ENCODE data around the gene SYPL2.
"Not testable (repeated sequence)": the region's sequence is repeated elsewhere in the genome, so short reads cannot be mapped to it uniquely, and the experiment has no call there.

SYPL2 gene
- total RNA-seq = 0 to 0.07 reads per million in 2 donors

DNA sequence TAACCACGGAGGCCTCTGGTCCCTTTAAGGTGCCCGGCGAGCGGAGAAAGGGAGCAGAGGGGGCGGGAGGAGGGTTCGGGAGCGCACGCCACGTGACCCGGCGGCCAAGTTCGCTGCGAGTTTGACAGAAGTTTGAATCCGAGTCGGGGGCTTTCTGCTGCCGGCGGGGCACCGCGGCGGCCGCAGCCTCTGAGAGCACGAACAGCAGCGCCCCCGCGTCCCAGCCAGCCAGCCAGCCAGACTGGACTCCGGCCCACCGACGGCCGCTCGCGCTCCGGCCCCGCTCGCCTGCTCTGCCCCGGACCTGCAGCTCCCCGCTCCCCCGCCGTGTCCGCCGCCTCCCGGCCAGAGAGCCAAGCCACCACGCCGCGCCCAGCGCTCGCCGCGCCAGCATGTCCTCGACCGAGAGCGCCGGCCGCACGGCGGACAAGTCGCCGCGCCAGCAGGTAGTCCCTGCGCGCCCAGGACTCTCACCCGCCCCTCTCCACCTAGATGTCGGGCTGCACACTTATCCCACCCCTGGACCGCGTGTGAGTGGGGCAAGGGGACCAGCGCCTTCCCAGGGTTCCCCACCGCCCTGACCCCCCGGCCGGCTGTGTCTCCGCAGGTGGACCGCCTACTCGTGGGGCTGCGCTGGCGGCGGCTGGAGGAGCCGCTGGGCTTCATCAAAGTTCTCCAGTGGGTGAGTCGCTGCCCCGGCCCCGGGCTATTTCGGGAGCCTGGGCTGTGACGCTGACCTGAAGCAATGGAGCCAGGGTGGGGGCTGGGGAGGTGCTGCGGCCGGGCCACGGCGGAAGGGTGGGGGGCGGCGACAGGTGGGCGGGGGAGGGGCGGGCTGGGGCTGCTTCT lies at the start of gene SYPL2:
Gene SYPL2 (plus strand): TSS at position 95 of the 849 bp plus-strand sequence. CDS start 298 bp downstream, at position 393.
- DNase-seq = no peak

DNA sequence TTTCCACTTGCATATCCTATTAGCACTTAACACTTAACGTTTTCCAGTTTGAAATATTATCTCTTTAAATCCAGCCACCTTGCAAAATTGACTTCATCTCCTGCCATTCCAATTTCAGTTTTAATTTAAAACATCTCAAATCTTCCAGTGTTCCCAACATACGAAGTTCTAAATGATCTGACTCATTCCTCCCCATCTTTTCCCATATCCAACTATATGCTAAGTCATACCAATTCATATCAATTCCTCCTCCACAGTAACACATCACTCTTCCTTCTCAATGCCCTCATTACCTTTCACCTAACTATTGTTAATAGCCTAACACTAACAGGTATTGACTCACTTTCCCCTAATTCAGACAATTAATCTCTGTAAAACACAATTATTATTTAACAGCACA lies 42.8 kb upstream of the SYPL2 start:
- no peak for DNase-seq

DNA sequence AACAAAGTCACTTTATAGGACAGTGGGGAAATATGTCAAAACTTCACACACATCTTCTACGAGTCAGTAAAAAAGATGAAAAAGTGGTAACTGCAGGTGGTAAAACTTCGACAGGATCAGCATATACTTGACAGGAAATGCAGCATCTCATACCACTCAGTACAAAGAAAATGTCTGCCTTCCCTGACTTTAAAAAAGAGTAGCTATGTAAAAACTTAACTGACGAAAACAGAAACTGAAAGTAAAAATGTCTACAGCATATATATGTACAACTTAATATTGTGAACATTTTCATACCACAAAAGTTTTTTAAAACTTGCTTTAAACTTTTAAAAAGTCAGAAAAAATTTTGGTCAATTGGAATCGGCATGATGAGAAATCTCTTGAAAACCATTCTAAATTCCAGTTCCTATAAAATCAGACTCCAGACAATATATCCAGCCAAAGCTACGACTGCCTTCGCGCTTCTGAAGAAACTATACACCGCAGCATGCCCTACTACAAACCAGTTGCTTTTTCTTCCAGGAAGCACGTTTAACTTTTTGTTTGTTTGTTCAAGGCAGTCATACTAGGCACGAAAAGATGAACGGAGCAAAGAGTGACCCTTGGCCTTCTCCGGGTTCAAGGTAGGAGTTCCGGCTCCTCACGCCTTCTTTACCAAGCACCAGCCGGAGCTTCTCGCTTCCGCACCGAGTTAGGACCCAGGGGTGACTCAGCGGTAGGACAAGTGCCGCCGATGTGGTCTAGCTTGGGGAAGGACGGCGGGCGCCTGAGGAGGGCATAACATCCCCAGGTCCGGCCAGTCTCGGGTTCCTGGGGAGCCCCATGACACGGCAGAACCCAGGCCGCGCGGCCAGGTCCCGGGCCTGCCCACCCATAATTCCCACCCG lies 40.7 kb upstream of the SYPL2 start:
- DNase-seq = no peak

DNA sequence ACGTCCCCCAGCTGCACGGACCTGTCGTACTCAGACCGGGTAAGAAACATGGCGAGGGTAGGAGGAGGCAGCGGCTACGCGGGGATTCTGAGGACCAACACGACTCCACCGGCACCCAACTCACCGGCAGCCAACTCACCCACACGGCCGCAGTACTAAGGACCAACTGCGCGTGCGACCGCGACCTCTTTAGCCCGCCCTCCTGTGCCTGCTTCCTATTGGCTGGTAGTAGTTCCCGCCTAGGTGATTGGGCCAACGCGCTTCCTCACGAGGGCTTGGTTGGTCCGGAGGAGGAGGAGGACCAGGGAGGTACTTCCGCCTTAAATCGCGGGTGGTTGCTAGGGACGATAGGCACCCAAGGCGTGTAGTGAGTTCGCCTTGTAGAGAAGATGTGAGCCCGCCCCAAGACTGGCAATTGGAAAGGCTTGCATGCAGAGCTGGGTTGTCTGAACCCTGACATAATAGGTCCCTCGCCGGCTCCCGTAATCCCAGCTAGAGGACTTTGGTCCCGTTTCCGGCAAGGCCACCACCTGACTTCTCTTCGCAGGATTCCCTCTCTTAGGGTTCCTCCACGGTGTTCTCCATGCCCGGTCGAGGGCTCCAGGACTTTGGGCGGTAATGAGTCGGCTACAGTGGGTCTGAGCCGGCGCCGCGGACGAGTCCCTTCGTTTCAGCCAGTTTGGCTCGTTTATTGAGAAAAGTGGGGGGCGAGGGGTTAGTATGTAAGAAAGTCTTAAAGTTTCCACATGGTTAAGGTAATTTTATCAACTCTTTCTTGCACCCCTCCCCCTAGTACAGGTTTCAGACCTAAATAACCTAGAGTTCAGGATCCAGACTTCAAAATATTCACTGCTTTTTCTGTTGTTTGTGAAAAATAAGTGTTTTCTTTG lies 39.8 kb upstream of the SYPL2 start, which contains the start of gene PSMA5:
Gene PSMA5 (minus strand): TSS at position 168 of the 890 bp plus-strand sequence. CDS start 118 bp downstream, at position 50.
- peak; percentile 88 for DNase-seq

DNA sequence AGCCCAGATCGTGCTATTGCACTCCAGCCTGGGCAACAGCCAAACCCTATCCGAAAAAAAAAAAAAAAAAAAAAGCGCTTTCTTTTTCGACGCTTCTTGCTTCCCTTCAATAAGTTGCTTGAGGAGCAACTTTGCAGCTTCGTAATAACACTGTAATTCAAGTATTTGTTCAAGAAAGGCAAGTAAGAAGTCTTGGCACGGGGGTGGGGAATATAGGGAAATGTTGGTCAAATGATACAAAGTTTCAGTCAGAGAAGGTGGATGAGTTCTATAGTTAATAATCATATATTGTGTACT lies 39.2 kb upstream of the SYPL2 start:
- DNase-seq = no peak

DNA sequence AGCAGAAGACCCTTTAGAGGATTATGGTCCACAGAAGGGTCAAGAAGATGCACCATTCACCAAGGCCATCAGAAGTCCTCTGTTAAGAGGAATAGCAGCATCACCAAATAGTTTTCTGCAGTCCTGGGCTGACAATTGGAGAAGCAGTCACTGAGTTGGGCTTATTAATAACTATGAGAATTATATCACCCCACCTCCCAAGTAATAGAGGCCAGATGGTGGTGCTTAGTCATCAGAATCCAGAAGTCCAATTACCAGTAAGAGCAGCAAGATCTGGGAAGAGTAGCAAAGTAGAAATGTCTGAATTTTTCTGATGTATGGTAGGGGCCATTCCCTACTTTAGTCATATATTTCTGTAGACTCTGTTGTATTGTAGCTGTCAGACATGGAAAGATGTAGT lies 34.0 kb upstream of the SYPL2 start:
- DNase-seq = no peak

DNA sequence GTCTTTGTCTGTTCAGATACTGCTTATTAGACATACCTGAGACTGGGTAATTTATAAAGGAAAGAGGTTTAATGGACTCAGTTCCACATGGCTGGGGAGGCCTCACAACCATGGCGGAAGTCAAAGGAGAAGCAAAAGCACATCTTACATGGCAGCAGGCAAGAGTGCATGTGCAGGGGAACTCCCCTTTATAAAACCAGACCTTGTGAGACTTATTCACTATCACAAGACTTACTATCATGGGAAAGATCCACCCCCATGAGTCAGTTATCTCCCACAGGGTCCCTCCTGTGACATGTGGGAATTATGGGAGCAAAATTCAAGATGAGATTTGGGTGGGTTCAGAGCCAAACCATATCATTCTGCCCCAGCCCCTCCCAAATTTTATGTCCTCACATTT lies 33.0 kb upstream of the SYPL2 start:
- DNase-seq = no peak

DNA sequence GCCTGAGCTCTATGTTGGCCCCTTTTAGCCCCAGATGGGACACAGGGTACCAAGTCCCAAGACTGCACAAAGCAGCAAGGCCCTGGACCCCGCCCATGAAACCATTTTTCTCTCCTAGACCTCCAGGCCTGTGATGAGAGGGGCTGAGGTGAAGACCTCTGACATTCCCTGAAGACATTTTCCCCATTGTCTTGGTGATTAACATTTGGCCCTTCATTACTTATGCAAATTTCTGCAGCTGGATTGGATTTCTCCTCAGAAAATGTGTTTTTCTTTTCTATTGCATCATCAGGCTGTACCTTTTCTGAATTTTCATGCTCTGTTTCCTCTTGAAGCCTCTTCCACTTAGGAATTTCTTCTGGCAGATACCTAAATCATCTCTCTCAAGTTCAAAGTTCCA lies 31.9 kb upstream of the SYPL2 start:
- no peak for DNase-seq

DNA sequence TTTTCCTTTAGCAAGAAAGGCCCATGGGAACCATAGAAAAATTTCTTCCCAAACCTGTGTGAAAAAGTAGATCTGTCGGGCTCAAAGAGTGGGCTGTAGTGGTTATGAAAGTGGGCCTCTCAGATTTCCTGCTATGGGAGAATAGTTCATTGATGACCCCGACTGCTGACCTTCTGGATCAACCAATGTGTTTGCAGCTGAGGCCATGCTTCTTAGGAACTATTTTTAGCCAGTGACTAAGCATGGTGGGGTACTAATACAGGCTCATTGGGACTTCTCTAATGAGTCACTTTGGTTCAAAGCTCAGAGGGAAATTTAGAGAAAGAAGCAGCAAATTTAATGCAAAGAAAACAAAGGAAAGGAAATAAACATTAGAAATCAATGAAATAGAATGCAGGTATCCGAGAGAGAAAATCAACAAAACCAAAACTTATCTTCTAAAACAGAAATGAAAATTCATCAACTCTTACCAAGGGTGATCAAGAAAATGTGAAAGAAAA lies 27.5 kb upstream of the SYPL2 start:
- no peak for DNase-seq

DNA sequence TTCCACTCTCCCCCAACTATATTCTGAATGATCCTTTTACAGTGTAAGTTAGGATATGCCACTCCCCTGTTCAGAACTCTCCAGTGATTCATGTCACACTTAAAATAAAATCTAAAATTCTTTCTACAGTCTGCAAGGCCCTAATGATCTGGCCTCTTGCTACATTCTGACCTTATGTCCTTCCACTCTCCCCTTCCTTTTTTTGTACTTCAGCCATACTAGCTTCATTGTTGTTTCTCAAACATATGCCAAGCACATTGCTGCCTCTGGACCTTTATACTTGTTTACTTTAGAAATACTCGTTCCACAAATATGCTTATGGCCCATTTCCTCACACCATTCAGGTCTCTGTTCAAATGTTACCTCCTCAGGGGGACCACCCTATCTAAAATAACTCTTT lies 25.3 kb upstream of the SYPL2 start:
- no peak for DNase-seq

DNA sequence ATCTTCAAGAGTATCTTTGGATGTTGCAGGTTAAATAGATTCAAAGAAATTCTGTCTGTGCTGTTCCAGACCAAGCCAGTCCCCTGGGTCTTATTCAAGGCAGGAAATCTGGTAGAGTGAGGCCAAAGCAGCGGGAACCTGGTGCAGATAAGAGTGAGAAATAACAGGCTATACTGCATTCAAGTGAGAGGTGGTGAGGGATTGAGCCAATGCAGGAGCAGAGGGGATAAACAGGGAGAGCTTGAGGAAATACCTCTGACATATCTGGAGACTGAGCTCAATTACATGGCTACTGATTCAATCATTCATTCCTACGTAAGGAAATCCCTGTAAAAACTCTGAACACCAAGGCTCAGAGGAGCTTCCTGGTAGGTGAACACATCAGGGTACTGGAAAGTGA lies 22.9 kb upstream of the SYPL2 start:
- no peak for DNase-seq

DNA sequence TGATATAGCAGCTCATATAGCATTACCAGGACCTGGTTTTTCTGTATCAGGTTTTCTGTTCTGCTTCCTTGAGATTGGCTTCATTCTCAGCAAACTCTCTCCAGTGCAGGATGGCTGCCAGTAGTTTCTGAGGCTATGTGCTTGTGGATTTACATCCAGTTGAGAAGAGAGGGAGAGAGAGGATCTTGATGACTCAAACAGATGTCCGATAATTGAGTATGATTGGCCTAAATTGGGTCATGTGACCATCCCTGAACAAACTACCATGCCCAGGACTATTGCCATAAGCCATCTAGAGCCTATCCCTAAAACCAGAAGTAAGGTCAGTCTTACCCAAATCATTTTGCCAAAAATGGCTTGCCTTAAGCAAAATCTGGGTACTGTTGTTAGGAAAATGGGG lies 22.0 kb upstream of the SYPL2 start:
- no peak for DNase-seq

DNA sequence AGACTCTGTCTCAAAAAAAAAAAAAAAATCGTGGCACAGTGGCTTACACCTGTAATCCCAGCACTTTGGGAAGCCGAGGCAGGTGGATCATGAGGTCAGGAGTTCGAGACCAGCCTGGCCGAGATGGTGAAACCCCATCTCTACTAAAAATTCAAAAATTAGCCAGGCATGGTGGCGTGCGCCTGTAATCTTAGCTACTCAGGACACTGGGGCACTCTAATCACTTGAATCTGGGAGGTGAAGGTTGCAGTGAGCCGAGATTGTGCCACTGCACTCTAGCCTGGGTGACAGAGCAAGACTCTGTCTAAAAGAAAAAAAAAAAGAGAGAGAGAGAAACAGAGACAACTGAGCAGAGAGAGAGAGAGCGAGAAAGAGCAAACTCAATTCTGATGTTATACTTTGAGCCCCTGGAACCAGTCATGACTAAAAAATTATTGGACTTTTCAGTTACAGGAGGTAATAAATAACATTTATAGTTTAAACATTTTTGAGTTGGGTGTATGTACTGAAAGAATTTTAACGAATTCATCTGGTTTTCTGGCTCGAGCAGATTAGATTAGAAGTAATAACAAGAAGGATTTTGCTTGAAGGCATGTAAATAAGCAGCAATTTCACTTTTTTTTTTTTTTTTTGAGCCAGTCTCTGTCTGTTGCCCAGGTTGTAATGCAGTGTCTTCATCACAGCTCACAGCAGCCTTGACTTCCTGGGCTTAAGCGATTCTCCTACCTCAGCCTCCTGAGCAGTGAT lies 20.2 kb upstream of the SYPL2 start:
- DNase-seq = not testable (repeated sequence)

DNA sequence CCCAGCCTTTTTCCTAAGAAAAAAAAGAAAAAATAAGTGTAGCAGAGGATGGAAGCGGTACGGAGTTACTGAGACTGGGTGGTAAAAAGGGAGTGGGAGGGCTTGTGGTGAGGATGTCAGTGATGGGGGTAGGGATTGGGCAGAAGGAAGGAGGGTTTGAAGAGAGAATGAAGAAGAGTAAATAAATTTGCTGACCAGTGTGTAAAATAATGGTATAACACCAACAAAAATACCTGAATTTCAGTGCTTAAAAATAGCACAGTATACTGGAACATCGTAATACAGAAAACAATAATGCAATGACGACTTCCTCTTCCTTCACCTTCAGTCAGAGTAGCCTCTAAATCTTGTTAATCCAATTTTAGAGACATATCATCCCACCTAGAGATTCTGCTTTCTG lies 18.8 kb upstream of the SYPL2 start:
- DNase-seq = no peak

DNA sequence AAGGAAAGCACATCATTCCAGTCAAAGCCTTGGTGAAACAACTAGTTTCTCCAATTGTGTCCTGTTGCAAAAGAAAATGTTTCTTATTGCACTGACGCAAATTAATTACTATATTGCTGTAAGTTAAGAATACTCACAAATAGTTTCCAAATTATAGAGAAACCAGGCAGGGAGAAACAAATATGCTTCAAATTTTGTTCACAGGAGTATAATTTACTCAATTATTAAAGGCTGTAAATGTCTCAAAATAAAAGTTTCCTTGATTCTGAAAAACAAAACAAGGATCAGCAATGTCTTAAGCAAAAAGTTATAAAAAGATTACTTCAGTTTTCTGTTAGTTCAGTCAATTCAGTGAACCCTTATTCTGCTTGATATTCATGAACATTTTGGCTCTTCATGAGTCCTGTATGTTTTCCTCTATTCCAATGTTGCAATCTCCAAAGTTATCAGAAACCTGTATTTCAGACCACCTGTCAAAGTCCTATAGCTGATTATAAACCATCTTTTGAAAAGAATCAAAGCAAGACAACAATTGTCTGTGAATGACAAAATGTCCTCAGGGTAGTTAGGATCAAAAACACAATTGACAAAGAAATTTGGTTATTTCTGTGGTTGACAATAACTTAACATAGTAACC lies 11.7 kb upstream of the SYPL2 start:
- DNase-seq = no peak

DNA sequence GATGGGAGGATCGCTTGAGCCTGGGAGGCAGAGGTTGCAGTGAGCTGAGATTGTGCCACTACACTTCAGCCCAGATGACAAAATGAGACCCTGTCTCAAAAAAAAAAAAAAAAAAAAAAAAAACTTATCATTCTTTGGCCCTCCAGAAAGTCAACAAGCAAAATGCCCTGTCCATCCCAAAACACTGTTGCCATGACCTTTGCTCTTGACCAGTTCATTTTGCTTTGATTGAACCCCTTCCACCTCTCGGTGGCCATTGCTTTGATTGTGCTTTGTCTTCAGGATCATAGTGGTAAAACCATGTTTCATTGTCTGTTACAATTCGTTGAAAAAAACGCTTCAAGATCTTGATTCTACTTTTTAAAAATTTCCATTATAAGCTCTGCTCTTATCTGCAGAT lies 8.5 kb upstream of the SYPL2 start:
- no peak for DNase-seq

DNA sequence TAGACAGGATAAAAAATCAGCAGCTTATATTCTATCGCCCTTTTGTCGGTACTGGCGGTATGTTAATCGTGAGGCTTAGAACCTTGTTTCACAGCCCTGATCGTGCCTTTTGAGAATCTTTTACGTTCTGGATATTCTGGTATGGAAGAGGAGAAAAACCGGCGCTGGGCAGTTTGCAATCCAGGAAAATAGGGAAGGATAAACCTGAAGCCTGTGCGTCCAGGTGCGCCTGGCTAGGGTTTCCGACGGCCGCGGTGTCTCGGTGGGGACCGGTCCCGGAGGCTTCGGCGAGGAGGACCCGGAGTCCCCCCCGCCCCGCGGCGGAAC lies 258 bp upstream of the SYPL2 start:
- DNase-seq = no peak

DNA sequence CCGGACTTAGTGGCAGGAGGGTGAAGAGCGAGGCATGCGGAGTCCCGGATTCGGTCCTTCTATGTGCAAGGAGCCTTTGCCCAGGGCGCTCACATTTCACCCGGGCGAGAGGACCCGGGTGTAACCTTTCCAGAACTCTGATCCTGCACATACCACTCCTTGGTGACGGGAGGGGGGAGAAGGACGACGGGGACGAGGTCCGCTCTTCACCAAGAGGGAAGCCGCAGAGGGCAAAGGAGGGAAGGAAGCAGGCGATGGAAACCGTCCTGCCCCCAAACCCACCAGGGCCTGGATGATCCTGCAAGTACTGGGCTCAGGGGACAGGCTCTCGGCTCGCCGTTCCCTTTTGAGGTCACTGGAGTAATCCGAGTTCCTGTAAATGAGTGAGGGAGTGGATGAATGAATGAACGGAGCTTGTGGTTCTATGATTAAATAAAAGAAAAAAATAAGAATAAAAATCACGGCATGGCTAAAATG lies 993 bp downstream of the SYPL2 start:
- no peak for DNase-seq

DNA sequence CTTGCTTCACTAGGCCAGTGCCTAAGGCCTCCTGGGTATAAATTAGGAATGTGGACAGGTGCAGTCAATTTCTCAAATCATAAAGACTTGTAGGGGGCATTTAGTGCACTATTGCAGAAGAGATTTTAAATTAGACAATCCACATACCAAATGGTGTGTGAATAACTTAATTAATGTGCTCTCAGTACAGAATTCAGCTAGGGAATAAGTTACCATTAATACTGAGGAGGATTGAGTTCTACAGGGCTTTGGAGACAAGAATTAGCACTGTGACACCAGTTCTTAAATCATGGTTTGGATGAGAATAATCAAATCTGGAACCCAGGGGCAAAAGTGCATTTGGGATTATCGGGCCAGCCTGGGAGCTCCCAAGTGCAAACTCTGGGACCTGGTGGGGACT lies 1.7 kb downstream of the SYPL2 start:
- no peak for DNase-seq

DNA sequence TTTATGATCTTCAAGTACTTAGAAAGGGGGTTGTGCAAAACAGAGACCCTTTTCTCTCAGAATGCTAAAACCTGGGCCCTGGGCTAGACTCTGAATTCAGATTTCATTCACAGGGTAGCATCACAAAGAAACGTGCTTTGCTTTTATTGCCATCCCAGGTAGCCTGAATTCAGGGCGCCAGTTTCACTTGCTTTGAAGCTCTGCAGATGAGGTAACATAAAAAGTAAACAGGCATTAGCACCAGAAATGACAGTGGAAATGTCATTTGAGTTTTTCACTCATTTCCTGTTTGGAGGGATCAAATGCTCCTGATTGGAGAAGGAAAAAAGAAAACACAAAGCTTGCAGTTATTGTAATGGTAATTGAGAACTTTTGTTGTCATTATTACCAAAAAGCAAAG lies 2.6 kb downstream of the SYPL2 start:
- no peak for DNase-seq

DNA sequence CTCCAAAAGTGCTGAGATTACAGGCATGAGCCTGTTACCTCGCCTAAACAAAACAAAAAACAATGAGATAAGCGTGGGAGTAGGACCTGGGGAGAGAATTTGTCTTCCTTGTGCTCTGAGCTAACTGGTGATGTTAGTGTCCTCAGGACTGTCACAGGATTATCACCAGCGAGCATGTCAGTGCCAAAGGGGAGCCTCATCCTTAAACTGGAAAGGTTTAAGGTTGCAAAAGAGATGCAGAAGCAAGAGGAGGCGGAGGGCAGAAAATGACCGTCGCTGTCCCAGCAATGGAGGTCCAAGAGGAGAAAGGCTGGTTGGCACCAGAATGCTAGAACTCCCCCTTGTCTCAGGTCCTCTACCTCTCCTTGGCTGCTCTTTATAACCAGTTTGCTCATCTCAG lies 3.9 kb downstream of the SYPL2 start:
- no peak for DNase-seq

DNA sequence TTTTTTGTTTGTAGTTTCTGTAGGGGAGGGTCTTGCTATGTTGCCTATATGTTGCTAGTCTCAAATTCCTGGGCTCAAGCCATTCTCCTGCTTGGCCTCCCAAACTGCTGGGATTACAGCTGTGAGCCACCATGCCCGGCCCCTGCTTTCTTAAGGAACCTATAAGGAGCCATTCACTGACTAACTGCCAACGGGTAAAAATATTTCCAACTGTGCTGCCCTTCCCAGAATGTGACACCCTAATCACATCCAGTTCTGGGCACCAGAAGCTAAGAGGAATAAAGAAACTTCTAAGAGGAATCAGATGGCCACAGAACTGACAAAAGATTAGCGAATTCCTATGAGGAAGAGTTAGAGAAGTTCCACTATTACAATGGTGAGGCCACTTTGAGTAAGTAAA lies 6.4 kb downstream of the SYPL2 start:
- DNase-seq = no peak
